GM12874 (cell line): ENCODE results near the gene SLC39A8.

Source experiments
- CTCF ChIP-seq: IDR thresholded peaks from 2 replicates; pipeline ENCODE4 v1.5.1; 2011; ENCODE audit warnings: low read depth, mild to moderate bottlenecking, control low read depth, low read length, moderate library complexity; ENCODE audit not compliant: insufficient read depth

SLC39A8 gene

GRCh38 chr4:102223461-102223860 is 121.8 kb downstream of the SLC39A8 start:
- TF ChIP-seq CTCF, result no peak

- no peak for TF ChIP-seq CTCF
Measured at GRCh38 chr4:102222838-102223409, 122.4 kb downstream of the SLC39A8 start.

- no peak for TF ChIP-seq CTCF
Measured at GRCh38 chr4:102219129-102219528, 126.2 kb downstream of the SLC39A8 start.

GRCh38 chr4:102218656-102219055 is 126.6 kb downstream of the SLC39A8 start:
- no peak for TF ChIP-seq CTCF

GRCh38 chr4:102217775-102218355 is 127.4 kb downstream of the SLC39A8 start:
- TF ChIP-seq CTCF, result no peak

GRCh38 chr4:102217345-102217744 is 127.9 kb downstream of the SLC39A8 start:
- no peak for TF ChIP-seq CTCF

GRCh38 chr4:102216666-102217065 is 128.6 kb downstream of the SLC39A8 start:
- no peak for TF ChIP-seq CTCF
